ENCODE data around the gene PTPN6.
A peak's percentile ranks its signal among the peaks of the same experiment; 100 is the strongest.

PTPN6 gene

DNA sequence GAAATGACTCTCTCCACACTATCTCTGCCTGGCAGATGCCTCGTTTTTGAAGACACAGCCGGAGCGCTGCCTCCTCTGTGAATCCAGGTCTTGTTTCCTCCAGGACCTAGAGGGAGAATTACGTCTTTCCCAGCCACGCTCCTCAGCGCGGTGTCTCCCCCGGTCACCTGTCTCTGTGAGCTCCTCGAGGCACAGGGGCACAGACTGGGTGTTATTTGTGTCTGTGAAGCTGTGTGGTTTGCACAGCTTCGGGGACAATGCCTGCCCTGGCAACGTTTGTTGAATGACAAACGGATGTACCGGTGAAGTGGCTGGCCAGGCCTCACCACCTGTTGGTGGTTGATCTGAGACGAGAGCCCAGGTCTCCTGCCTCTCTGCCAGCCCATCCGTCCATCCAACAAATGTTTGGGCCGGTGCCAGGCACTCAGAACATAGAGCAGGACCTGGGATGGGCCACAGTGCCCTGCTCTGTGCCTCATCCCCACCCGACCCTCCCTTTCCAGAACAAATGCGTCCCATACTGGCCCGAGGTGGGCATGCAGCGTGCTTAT, 6.1 kb downstream of the PTPN6 start:
- DNase-seq, result no peak

DNA sequence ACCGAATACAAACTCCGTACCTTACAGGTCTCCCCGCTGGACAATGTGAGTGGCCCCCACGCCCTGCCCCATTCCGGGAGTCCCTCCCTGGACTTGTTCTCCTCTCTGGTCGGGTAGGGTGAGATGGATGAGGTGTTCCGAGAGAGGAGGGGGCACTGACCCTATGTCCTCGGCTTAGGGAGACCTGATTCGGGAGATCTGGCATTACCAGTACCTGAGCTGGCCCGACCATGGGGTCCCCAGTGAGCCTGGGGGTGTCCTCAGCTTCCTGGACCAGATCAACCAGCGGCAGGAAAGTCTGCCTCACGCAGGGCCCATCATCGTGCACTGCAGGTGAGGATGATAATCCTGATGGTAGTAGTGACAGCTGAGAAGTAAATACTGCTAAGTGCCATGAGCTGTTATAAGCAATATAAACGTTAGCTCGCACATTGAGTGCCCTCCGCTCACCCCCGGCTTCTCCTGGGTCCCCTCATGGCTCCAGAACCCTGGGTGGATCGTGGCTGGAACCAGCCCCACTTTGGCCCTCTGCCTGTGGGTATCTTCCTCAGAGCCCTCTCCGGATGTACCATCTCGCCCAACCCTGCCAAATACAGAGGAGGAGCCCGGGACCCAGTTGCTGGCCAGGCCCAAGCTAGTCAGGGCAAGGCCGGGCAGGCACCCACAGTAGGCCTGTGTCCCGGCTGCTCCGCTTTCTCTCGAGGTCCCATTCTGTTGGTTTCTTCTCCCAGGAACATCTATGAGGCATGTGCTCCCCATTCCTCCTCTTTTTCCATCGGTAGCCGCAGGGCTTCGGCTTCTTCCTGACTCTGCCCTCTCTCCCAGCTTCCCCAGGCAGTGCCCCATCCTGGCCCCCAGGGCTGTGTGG, 6.8 kb downstream of the PTPN6 start:
- no peak for DNase-seq

- no peak for DNase-seq
Observed at GRCh38 chr12:6958609-6959057, 7.5 kb downstream of the PTPN6 start.

- peak; percentile 65 for DNase-seq
Observed at GRCh38 chr12:6959058-6959804, 8.1 kb downstream of the PTPN6 start.

GRCh38 chr12:6959805-6960592, 8.8 kb downstream of the PTPN6 start:
- DNase-seq, result no peak

DNA sequence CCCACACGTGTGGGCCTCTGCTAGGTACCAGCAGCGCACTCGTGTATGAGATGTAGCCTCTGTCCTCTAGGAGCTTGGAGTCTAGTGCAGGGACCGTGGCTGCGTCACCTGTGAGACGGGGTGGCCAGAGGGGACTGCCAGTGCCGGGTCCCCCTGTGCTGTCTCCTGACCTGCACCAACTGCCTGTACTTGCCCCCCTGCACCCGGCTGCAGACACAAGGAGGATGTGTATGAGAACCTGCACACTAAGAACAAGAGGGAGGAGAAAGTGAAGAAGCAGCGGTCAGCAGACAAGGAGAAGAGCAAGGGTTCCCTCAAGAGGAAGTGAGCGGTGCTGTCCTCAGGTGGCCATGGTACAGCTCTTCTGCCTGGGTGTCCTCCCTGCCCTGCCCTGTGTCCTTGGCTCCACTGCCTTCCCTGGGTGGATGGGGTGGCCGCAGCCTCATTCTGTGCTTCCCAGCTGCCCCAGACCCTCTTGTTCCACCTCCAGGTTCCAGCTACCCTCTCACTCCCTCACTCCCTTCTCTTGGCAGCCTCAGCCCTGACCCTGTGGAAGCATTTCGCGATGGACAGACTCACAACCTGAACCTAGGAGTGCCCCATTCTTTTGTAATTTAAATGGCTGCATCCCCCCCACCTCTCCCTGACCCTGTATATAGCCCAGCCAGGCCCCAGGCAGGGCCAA, 9.6 kb downstream of the PTPN6 start:
- no peak for DNase-seq

- DNase-seq, result peak; percentile 96
Observed at GRCh38 chr12:6961278-6961694, 10.1 kb downstream of the PTPN6 start.

DNA sequence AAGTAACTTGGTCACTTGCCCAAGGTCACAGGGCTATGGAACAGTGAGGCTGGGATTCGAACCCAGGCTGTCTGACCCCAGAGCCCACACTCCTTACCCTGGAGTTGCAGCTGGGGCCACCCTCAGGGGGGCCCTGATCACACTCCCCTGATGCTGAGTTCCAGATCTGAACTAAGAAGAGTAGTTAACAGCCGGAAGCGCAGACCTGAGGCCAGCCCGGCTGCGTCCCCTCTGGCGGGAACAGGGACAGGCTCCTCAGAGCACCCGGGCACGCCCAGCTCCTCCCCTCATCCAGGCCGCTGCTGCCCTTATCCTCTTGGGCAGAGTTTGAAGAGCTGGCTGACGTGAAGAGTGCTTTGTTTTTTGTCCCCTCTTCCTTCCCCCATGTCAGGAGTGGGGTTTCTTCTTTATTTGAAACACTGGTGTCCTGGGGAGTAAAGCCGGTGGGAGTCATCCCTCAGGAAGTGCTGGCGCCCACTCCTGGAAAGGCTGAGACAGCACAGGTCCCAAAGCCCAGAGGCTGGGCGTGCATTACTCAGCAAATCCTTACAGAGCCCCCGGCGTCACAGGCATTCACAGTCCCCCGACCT, 10.6 kb downstream of the PTPN6 start:
- DNase-seq, result no peak

GRCh38 chr12:6962285-6963015, 11.3 kb downstream of the PTPN6 start:
- DNase-seq, result no peak

DNA sequence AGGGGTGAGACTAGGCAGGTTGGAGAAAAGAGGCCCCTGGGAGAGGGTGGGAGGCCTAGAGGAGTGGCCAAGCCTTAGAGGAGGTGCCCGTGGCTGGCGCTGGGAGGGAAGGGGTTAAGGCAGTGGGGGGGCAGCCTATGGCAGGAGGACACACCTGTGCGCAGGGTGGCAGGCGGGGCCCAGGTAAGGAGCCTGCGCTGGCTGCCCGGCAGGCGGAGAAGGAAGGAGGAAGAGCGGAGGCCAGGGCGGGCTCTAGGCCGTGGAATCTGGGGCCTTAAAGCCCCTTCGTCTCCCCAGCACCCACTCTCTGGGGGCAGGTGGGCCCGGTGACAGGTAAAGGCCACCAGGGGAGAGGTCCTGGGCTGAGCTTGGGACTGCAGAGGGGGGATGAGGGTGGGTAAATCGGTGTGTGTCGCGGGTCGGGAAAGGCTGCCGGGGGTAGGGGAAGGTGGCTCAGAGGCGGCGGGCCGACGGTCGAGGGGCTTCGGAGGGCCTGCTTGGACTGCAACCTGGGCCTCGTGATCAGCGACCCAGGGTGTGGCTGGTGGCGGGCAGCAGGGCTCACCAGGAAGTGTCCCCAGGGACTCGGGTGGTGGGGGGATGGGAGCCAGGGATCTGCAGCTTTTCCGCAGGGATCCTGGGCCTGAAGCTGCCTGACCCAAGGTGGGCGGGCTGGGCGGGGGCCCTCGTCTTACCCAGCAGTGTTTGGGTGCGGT, 12.0 kb downstream of the PTPN6 start:
- DNase-seq, result no peak

DNA sequence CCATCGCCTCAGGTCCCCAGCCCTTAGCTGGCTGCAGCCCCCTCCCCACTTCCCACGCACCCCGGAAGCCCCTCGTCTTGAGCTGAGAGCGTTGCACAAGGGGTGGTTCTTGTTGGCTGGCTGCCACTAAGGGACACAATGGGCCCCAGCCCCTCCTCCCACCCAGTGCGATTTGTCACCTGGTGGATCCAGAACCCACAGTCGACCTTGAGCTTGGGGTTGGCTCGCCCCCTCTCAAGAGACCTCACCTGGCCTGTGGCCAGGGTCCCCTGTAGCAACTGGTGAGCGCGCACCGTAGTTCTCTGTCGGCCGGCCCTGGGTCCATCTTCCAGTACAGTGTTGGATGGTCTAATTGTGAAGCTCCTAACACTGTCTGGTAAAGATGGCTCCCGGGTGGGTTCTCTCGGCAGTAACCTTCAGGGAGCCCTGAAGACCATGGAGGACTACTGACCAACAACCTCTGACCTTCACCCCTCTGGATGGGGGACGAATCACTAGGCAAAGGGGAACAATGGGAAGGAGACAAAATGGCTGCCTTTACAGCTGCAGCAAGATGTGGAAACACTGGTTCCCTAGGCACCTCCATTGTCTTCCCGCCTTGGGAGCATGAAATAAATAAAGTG, 12.7 kb downstream of the PTPN6 start:
- no peak for DNase-seq

GRCh38 chr12:6964605-6965025, 13.5 kb downstream of the PTPN6 start:
- DNase-seq, result no peak

GRCh38 chr12:6965026-6965661, 14.0 kb downstream of the PTPN6 start:
- DNase-seq, result peak; percentile 88

- no peak for DNase-seq
Observed at GRCh38 chr12:6965714-6966113, 14.6 kb downstream of the PTPN6 start.

GRCh38 chr12:6966351-6966750, 15.2 kb downstream of the PTPN6 start:
- DNase-seq, result no peak

GRCh38 chr12:6967651-6968100, 16.5 kb downstream of the PTPN6 start:
- no peak for DNase-seq

DNA sequence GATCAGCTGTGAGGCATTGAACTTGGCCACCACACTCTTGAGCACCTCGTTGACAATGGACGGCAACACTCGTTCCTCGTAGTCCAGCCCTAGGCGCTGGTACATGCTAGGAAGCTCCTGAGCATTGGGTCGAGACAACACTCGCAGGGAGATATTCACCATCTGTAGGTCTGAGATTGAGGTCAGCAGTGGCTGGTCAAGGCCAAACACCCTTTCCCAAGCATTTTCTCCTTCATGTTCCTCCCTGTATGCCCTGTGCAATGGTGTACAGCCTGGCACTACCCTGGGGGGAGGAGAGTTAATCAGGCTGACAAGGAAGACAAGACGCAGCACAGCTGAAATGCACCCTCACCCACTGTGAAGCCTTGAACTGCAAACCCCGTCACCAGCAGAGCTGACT, 17.3 kb downstream of the PTPN6 start:
- no peak for DNase-seq

- no peak for DNase-seq
Observed at GRCh38 chr12:6970096-6970527, 19.0 kb downstream of the PTPN6 start.

GRCh38 chr12:6974180-6974579, 23.0 kb downstream of the PTPN6 start:
- no peak for DNase-seq
